NB4 (cell line): ENCODE data around the gene ILF3.

Experiments
- CTCF ChIP-seq: IDR thresholded peaks from one replicate; pipeline ENCODE4 v1.5.1; 2012; ENCODE audit warnings: low read depth, low read length
- POLR2A ChIP-seq: IDR thresholded peaks from 2 replicates; pipeline ENCODE4 v1.6.1; 2011; ENCODE audit warnings: mild to moderate bottlenecking; ENCODE audit not compliant: insufficient read length; ENCODE audit errors: extremely low read depth
- TF ChIP-seq, protein P1 (sequence below): IDR thresholded peaks from 2 replicates; pipeline ENCODE4 v1.6.1; 2011; ENCODE audit warnings: low read depth, low read length

DNA sequence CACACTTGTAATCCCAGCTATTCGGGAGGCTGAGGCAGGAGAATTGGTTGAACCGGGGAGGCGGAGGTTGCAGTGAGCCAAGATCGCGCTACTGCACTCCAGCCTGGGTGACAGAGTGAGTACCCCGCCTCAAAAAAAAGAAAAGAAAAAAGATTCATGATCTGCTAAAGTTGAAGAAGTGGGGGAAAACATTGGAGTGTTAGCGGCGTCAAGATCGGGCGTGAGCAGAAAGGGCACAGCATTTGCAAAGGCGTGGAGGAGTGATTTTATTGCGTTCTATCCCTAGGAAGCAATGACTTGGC, 62.9 kb downstream of the ILF3 start:
- TF ChIP-seq, protein P1, sequence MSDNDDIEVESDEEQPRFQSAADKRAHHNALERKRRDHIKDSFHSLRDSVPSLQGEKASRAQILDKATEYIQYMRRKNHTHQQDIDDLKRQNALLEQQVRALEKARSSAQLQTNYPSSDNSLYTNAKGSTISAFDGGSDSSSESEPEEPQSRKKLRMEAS: no peak
- TF ChIP-seq POLR2A: no peak
- TF ChIP-seq CTCF: no peak
